Inferior parietal cortex (tissue), 1 donor: Measurements from ENCODE around the gene PPP1R11.
"Not testable (repeated sequence)": the region's sequence is repeated elsewhere in the genome, so short reads cannot be mapped to it uniquely, and the experiment has no call there.

ENCODE experiments used
- DNase-seq: peaks from one replicate; pipeline ENCODE4 v3.0.0-alpha.2; 2016; ENCODE audit errors: extremely low spot score

Gene PPP1R11, protein sequence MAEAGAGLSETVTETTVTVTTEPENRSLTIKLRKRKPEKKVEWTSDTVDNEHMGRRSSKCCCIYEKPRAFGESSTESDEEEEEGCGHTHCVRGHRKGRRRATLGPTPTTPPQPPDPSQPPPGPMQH

GRCh38 chr6:30066577-30067459 is at the start of gene PPP1R11:
Gene PPP1R11 (plus strand): TSS chr6:30067198. CDS start chr6:30067411, 213 bp downstream.
- peak; percentile 100 for DNase-seq

DNA sequence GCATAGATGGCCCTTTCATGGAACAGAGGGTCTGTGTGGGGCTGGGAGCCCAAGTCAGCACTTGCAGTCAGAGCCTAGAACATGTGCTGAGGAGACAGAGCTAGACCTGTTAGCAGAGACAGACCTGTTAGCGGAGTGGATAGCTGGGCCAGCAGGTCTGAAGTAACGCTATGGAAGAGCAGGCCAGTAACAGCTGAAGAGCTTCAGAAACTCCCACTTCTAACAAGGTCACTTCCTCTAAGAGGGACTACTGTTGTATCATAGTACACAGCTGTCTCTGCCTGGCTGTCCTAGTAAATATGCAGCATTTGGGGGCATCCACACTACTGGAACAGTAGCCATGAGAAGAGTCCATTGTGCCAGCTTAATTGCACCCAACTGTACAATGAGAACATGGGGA is 47.2 kb upstream of the PPP1R11 start:
- DNase-seq = no peak

DNA sequence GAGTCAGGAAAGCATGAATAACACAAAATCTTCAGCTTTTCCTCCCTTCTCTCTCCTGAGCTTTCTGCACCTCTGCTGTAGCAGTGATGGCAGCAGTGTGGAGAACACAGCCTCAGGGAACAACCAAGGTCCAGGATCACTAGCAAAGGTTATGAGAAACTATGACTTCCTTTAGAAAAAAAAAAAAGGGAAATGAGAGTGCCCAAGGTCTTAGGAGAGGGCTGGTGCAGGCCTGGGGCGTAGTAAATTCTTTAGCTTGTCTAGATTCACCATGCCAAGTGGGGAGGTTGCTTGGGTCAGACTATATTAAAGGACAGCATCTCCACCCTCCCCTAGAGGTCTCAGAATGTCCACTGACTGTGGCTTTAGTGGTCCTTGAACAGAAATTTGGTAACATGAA is 46.4 kb upstream of the PPP1R11 start:
- DNase-seq = no peak

DNA sequence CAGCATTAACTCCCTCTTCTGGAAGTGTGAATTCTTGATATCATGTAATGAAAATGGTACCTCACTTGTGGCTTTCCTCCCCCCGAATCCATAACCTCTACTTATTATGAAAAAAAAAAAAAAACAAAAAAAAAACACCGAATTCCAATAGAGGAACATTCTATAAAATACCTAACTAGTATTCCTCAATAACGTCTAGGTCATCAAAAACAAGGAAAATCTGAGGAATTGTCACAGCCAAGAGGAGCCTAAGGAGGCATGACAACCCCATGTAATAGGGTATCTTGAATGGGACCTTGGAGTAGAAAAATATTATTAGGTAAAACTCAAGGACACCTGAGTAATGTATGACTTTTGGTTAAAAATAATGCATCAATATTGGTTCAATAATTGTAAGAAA is 44.8 kb upstream of the PPP1R11 start:
- DNase-seq = no peak

- DNase-seq = not testable (repeated sequence)
These were observed 44.3 kb upstream of the PPP1R11 start for GRCh38 chr6:30022712-30023111.

GRCh38 chr6:30025186-30025585 is 41.8 kb upstream of the PPP1R11 start:
- DNase-seq = no peak

DNA sequence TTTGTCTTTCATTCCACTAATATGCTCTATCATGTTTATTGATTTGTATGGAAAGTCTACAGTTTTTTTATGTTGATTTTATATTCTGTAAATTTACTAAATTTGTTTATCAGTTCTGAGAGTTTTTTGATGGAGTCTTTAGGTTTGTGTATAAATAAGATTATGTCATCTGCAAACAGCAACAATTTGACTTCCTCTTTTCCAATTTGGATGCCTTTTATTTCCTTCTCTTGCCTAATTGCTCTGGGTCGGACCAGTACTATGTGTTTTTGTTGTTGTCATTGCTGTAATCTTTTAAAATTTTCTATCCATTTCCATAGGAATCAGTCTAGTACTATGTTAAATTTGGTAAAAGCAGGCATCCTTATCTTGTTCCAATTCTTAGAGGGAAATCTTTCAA is 37.4 kb upstream of the PPP1R11 start:
- DNase-seq = no peak

GRCh38 chr6:30031381-30031780 is 35.6 kb upstream of the PPP1R11 start:
- DNase-seq = no peak

DNA sequence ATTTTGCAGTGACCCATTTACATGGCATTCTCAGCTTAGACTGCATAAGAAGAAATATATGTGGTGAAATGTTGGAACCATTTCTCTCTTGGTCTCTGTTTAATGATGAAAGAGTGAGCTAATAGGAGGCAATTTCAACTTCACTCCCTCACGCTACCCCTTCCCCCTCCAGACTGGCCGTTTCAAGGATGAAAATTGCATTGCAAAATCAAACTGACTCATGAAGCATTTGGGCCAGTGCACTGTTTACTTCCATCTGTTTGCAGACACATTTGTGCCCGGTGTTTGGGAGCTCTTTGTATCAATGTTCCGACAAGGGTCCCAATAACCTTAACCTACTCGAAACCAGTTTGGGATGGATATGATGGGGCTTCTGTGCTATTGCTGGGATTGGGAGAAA is 33.6 kb upstream of the PPP1R11 start:
- not testable (repeated sequence) for DNase-seq

GRCh38 chr6:30035784-30036183 is 31.2 kb upstream of the PPP1R11 start:
- no peak for DNase-seq

DNA sequence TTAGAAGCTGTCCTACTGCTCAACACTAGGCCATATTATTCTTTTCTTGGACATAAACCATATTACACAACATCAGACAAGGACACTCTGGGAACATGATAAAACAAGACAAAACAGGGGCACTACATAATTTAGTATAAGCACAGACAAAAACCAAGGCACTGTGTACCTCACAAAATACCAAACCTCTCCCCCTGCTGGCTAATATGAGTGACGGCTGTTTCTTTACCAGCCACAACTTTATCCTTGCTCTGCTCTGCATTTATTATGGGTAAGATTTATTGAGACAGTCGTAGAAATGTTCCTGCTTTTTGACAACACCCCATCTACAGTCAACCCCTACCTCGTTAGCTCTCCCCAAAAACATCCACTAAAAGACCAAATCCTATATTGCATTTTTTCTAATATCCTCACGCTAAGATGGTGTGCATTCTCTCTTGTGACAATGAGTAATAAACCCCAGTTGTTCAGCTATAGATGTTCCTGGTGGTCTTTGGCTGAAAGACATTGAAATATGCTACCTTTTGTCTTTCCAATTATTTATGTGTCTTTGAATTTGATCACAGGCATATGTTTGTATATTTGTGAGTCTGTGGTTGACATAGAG is 29.7 kb upstream of the PPP1R11 start:
- no peak for DNase-seq

DNA sequence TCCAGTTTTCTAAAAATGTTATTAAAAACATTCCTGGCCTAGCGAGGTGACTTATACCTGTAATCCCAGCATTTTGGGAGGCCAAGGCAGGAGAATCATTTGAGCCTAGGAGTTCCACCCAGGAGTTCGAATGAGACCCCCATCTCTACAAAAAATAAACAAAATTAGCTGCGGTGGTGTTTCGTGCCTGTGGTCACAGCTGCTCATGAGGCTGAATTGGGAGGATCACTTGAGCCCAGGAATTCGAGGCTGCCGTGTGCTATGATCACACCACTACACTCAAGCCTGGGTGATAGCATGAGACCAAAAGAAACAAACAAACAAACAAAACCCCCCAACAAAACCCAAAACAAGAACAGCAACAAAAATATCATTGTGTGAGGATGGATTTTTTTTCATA is 25.8 kb upstream of the PPP1R11 start:
- no peak for DNase-seq

DNA sequence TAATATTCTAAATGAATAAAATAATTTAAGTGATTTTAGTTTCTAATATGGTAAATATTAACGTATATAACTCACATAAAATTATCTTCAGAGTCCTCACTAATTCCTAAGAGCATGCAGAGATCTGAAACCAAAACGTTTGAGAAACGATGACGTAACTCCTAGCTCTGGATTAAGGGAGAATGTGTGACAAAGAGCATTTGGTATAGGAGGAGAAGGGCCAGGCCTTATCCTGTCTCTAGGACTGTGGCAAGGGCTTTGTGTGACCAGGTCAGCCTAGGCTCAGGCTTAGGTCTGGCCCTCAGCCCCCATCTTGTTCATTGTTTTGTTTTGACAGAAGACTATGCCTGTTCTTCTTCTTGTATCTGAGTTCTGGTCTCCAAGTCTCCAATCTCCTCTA is 25.2 kb upstream of the PPP1R11 start:
- no peak for DNase-seq

DNA sequence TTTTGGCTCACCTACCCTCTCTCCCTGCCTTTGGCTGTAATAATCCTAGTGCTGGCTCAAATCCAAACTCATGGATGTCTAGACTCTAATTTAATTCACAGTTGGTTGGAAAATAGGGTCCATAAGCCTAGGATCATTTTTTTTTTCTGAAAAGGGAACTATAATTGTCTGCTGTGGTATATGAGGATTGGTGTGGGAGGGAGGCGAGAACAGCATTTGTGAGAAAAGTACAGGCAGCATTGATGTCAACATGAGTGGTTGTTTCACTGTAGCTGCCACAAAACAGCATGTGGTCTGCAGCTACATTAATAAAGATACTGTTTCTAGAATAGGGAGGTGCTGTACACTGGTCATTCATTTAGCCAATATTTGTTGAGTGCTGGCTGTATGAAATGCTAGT is 24.5 kb upstream of the PPP1R11 start:
- peak; percentile 5 for DNase-seq

DNA sequence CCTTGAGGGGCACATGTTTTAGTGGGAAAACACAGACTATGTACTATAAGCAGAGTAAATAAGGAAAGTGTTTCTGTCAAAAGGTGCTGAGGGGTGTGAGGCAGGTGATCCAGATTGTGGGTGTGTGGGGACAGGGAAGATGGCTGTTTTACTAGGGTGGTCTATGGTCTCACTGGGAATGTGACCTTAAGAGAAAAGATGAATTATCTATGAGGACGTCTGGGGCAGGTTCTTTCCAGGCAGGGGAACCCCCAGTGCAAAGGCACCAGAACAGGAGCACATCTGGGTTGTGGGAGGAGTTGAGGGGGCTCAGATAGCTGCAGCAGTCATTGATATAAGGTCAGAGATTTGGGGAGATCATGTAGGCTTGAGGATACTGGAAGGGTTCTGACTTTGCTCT is 24.1 kb upstream of the PPP1R11 start:
- no peak for DNase-seq

DNA sequence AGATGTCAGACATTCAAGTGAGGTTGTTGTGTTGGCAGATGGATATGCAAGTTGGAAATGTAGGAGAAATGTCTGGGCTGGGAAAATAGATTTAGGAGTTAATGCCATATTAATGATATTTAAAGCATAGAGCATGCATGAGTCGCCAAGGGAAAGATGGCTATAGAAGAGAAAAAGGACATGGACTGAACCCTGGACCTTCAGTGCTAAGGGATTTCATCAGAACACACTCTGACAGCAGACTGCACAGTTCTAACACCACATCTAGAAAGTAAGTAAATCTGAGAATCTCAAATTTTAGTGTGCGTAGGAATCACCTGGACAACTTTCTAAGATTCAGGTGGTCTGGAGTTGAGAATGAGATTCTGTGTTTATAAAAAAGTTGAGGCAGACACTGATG is 23.3 kb upstream of the PPP1R11 start:
- DNase-seq = no peak

GRCh38 chr6:30044630-30045029 is 22.4 kb upstream of the PPP1R11 start:
- DNase-seq = no peak

DNA sequence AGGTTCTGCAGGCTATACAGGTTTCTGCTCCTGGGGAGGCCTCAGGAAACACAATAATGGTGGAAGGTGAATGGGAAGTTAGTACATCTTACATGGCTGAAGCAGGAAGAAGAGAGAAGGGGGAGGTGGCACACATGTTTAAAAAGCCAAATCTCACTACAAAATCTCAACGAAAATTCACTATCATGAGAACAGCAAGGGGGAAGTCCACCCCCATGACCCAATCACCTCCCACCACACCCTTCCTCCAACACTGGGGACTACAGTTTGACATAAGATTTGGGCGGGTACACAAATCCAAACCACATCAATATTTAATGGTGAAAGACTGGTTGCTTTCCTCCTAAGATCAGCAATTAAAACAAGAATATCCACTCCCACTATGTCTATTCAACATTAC is 19.8 kb upstream of the PPP1R11 start:
- no peak for DNase-seq

DNA sequence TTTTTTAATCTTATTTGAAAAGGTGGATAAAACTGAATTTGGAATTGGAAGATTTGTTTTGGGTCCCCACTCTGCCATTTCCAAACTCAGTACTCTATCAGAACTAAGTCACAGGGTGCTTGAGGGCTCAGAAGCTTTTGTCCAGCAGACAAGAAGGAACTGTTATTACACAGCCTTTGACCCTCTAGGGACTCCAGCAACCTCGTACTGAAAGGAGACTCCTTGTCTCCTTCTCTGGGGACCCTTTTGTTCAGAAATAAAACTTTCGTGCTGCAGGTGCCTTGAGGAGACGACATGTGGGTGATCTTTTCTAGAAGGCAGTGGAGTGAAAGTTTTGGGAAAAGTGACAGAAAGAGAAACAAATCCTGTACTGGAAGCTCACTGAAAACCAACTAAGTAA is 13.3 kb upstream of the PPP1R11 start:
- no peak for DNase-seq

DNA sequence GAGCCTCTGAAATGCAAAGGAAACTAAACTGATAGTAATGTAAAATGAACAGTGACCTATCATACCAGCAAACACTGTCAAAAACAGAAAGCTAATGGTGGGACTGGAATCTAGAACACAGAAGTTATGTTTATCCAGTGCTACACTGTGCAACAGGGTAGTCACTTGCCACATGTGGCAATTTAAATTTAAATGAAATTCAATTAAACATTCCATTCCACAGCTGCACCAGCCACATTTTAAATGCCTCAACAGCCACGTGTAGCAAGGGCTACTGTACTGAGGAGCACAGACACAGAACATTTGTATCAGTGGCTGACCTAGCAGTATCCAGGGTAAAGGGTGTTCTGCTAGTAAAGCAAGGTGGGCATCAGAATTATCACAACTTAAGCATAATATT is 11.5 kb upstream of the PPP1R11 start:
- DNase-seq = no peak

DNA sequence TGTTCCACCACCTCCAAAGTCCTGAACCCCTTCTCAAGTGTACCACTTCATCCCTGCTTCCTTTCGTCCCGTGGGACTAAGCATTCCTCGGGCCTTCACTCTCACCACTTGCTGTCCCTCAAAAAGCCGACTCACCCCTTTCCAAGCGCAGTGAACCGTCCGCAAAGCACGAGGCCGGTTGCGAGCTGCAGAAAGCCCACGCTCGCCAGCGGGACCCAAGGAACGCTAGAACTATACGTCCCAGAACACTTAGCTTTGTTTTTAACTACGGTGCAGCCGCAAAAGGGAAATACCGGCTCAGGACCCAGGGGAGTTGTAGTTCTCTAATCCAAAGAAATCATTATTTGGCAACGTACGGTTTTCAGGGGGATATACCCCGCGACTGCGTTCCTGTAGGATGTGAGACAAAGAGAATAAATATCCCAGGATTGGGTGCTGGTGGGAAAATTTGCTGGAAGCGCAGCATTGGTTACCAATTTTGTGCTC is 6.3 kb upstream of the PPP1R11 start:
- DNase-seq = no peak

GRCh38 chr6:30061092-30061857 is 5.7 kb upstream of the PPP1R11 start, which contains the start of gene POLR1H:
Gene POLR1H (plus strand): TSS chr6:30061265. CDS start chr6:30061525, 260 bp downstream.
- DNase-seq = peak; percentile 99
